Measurements from ENCODE around the gene TMEM175. TPM values are rescaled to one million over a fixed set of nuclear protein-coding genes. Genes with fewer than 3 reads are reported as not detected.

The TMEM175 gene
- polyA plus RNA-seq, 3 donors = 22.3 to 26.6 (median 25.3) TPM

DNA sequence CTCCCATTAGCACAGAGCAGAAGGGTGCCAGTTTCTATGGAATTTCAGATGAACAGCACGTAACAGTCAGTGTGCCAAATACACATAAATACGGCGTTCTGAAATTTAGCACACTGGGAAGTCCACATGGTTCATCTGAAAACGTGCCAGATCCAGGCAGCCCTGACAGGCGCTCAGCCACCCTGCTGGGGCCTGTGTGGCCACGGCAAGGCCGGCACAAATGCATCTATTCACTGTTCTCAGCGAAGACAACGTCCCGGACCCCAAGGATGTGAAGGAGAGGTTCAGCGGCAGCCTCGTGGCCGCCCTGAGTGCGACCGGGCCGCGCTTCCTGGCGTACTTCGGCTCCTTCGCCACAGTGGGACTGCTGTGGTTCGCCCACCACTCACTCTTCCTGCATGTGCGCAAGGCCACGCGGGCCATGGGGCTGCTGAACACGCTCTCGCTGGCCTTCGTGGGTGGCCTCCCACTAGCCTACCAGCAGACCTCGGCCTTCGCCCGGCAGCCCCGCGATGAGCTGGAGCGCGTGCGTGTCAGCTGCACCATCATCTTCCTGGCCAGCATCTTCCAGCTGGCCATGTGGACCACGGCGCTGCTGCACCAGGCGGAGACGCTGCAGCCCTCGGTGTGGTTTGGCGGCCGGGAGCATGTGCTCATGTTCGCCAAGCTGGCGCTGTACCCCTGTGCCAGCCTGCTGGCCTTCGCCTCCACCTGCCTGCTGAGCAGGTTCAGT lies 25.5 kb downstream of the TMEM175 start:
- no peak for DNase-seq

DNA sequence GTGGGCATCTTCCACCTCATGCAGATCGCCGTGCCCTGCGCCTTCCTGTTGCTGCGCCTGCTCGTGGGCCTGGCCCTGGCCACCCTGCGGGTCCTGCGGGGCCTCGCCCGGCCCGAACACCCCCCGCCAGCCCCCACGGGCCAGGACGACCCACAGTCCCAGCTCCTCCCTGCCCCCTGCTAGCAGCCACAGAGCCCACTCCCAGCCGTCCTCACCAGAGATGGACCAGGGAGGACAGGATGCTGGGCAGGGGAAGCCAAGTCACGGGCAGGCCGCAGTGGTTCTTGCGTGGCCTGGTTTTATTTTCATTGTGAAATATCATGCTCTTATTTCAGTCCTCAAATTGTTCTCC lies 26.0 kb downstream of the TMEM175 start:
- DNase-seq = no peak

DNA sequence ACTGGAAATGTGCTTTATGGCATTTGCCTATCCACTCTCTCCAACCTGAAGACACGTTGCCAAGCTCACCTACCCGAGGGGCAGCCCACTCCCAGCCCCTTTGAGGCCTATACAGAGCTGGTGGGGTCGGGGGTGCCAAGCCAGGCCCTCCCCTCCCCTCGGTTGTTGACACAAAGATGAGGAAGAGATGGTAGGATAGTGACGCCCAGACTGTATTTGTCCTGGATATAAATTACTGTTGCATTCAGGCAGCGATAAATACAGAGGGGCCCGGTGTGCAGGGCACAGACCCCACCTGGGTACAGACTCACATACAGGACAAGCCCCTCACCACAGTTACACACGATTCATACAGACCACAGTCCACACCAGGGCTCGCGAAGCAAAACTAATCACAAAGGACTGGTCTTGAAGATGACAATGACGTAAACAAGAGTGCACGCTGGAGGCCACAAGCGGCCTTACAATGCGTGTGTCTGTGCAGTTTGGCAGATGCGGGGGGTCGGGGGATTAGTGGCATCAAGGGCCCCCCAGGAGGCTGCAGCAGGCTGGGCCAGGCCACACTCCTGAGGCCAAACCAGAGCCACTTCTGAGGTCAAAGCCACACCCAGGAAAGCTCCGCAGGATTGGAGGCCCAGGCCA lies 26.6 kb downstream of the TMEM175 start:
- no peak for DNase-seq

DNA sequence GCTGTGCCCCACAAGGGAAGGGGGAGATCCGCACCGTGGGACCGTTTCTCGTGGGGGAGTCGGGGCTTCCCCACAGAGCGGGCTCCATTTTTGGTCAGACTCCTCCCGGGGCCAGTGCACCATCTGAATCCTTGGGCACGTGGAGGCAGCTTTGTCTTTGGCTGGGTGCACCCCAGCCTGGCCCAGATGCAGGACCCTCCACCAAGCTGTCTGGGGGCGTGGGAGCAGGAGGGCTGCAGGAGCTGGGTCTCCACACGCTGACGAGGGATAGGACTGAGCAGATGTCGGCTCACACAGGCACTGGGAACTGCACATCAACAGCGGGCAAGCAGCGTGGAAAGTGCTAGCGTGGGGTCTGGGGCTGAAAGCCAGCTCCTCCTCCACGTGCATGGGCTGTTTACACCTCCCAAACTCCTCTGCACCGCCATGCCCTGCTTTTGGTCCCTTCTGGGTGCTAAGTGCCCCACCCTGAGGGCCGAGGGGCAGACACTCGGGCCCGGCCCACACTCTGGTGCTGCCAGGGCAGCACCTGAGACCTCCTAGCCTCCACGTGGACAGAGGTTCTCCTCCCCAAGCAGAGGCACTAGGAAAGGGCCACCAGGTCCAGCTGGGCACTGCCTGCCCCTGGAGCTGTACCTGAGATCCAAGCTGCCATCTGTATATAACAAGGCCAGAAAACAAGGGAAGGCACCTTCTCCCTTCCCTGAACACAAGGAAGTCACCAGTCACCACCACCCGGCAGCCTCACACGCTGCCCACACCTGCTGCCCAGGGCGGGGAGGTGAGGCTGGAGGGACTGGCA lies 27.3 kb downstream of the TMEM175 start:
- no peak for DNase-seq

DNA sequence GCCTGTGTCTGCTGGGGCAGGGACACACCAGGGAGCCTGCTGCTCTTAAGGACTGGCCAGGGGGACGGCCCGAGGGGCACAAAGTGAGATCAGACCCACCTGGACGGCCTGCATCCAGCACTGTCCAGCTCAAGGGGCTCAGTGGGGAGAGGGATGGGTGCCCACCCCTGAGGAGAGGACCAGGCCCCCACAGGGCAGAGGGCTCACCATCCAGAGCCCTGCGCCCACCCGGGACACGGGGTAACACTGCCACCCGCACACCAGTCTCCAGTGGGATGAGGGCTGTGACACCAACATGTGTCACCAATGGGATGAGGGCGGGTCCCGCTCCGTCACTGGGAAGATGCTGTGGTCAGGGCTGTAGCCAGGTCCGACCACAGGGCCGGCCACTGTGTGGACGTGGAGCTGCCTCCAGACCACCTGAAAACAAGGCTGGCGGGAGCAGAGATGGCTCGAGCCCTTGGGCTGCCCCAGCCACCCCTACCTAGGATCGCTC lies 27.9 kb downstream of the TMEM175 start:
- DNase-seq = no peak

DNA sequence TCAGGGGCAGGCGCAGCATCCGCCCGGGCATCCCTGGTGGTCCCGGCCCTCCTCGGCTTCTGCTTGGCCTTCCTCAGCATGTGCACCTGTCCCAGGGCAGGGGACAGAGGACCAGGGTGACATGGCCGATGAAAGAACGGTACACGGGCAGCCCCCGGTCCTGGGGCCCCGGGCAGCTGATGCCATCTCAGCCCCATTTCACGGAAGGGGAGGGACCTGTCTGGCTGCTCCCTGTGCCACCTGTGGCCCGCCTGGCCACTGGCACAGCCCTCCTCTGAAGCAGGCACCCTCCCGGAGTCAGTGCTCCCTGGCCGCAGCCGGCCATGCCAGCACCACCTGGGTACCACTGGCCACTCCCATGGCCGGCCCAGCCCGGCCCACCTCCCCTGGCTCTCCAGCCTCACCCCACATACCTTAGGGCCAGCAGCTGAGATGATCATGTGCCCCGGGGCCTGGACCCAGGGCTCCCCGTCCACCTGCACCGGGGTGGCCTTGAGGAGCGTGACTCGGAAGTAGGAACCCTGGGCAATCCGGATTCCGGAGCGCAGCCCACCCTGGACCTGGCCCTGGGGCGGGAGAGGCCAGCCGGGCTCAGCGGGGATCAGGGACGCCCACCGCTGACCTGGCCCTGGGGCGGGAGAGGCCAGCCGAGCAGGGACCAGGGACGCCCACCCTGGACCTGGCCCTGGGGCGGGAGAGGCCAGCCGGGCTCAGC lies 28.5 kb downstream of the TMEM175 start:
- no peak for DNase-seq

DNA sequence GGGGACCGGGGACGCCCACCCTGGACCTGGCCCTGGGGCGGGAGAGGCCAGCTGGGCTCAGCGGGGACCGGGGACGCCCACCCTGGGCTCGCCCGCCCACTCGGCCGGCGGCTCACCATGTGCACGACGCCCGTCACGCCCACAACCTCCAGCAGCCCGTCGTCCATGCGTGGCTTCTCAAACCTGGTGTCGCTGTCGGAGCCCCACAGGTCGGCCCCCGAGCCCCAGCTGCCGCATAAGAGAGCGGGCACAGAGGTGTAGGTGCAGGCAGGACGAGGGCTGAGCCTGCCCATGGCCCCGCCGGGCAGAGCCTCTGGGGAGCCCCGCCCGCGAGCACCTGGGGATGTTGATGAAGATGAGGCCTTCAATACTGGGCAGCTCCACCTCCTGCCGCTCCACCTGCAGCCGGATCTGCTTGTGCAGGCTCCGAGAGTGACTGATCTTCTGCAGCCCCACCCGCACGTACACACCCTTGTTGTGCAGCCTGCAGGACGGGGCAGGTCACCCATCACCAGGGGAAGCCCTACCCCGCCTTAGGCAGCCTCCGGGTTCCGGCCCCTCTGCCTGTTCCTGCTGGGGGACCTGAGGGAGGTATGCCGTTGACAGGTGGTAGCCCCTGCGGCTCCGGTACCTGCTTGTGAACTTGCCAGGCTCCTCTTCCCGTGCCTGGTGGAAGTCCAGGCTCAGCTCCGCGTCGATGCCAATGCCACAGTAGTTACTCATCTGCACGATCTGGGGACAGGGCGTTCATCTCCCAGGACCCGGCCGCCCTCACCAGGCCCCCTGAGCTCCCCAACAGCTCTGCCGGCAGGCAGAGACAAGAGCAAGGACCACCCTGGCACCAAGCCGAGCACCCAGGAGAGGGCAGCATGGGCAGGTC lies 29.3 kb downstream of the TMEM175 start:
- no peak for DNase-seq

DNA sequence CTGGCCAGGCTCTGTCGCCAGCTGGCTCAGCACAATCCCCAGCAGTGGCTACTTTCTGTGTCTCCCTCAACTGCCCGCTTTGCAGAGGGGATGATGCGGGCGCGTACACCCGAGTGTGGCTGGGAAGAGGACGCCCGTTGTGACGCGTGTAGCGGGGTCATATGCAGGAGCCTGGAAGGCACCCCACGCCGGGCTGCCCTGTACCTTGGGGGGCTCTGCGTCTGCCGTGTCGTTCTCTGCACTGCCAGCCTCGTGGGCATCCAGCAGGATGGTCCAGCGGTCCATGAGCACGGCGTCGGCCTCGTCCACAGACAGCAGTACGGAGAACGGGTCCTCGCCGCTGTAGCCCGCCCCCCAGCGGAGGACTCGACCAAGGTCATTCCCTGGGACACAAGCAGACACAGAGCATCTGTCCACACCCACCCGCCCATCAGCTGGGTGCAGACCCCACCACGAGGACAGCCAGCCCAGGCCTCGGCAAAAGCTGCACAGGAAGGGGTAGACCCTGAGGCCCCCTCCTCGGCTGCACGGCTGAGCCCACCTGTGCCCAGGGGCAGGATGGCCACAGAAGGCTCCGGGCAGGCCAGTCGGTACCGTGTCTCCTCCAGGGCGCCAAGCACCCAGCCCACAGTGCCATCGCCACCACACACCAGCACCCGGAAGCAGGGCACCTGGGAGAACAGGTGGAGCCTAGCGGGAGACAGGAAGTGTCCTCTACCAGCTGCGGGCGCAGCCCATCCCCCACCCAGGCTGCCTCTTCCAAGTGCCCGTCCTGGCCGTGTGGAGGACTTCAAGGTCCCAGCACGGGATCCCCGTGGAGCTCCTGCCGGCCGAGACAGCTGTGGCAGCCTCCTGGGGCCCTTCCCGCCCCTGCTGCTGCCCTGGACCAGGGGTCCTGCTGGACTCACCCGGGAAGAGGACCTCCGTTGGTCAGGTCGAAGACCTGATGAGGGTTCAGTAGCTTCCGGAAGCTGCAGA lies 30.3 kb downstream of the TMEM175 start:
- DNase-seq = no peak

DNA sequence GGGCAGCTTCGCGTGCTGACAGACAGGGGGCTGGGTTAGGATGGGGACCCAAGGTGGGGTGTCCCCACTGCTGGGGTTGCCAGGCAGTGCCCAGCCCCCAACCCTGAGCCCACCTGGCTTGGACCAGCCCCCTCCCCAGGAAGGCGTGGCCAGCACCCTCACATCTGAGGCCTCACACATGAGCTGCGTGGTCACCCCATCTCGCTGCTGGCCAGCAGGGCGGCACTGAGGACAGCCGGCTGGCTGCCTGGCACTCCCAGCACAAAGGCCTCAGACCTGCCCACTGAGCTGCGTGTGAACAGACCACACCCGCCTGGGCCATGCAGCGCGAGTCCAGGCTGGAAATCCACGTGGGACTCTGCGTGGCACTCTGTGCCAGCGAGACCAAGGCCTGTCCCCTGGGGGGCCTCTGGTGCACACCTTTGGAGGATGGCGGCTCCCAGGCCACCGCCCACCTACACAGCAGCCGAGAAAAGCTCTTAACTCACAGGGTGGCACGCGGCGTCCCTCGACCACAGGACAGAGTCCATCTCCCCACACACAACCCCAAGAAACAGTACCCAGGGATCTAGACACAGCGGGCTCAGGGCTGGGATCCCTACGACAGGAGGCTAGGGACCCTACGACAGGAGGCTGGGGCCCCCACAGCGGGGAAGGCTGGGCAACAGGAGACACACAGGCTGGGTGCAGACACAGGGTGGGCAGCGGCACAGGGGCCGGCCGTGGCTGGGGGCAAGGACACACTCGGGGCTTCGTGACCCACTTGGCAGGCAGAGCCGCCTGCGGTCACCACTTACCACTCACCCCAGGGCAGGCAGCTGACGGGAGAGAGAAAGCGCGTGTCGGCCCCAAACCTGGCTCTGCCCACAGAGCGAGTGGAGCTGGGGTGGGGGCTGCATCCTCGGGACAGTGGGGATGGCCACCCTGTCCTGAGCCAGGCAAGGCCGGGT lies 31.3 kb downstream of the TMEM175 start:
- no peak for DNase-seq

DNA sequence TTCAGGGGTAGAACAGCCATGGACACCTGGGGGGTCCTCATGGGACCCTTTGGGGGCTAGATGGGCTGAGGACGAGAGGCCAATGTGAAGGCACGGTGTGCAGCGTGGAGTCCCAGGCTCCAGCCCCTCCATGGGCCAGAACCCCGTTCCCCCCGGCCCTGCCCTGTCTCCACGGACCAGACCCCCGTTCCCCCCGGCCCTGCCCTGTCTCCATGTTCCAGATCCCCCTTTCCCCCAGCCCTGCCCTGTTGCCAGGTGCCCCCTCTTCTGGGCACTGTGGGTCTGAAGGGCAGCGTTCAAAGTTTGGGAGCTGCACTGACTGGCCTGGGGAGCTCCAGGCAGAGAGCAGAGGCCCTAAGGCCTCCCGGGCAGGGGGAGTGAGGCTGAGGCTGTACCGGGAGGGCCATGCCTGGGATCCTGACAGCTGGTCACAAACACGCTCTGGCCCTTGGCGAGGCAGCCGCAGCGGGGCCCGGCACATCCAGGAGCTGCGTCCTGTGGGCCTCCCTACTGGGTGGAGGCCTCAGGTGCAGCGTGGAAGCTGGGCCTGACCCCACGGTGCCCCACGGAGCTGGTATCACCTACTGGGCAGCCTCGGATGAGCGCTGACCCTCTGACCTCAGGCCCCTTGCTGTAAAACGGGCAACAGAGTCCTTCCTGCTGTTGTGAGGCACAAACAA lies 32.2 kb downstream of the TMEM175 start:
- DNase-seq = no peak

DNA sequence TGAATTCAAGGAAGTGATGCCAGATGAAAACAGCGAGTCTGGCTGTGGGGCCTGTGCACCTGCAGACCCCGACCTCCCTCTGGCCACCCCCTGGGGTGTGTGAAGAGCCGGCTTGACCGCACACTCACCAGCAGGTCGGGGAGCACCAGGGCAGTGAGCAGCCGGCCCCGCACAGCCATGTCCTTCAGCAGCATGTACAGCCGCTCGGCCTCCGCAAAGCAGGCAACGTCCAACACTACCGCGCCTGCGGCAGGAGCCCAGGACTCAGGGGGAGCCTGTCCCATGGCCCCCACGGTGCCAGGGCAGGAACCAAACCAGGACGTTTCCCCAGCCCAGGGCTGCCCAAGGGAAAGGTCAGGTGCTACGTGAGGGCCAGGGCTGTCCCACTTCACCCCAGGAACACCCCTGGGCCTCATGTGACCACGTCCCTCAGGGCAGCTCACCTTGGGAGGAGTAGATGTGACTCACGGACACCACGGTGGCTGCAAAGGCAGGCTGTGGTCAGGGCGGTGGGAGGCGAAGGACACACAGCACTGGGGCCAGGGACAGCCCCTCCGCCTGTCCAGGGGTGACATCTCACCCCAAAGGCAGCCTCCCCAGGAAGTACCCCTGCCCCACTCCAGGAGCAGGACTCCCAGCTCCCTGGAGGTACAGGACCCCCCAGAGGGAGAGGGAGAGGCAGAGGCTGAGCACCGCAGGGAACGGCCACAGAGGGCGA lies 32.9 kb downstream of the TMEM175 start:
- DNase-seq = no peak

DNA sequence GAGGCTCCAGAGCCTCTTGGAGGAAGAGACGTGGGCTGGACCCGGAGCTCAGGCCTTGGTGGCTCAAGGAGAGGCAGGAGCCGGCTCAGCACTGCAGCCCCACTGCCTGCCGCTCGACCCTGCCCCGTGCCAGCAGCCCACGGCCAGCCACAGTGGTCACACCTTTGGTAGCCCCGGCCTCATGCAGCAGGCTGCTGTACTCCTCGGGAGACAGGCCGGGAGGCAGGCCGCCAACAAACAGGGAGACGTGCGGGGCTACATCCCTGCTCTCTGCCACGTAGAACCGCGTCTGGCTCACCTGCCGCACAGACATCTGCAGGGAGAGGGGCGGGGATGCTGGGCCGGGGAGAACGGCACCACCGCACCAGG lies 33.5 kb downstream of the TMEM175 start:
- no peak for DNase-seq

DNA sequence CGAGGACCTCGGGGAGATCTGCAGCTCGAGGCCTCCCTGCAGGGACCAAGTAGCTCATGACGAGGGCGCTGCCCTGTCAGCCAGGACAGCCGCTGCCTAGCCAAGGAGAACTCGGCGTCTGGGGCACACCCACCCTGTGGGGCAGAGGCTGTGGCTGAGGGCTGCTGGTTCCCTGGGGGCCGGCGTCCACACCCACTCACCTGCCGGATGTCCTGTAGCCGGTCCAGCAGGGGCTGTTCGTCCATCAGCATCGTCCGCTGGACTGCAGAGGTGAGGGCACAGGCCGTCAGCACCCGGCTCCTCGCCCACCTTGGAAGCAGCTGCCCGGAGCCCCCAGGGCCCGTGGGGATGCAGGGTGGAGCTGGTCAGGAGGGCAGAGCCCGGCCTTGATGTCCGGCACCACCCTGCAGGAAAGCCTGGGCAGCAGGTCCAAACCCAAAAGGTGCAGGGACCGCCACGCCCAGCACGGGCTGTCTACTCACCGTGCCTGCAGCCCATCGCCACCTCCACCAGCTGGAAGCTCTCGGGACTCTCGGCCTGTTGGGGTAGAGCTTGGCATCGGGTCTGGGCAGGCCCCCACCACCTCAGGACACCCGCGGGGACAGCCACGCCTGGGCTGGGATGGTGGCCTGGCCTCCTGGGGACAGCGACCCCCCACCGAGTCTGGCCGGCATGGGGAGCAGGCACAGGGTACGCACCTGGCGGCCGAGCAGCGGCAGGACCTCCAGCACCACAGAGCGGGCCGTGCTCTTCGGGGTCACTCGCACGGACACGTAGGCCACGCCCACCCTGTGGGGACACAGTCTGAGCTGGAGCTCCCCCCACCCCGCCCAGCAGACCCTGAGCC lies 34.2 kb downstream of the TMEM175 start:
- no peak for DNase-seq

DNA sequence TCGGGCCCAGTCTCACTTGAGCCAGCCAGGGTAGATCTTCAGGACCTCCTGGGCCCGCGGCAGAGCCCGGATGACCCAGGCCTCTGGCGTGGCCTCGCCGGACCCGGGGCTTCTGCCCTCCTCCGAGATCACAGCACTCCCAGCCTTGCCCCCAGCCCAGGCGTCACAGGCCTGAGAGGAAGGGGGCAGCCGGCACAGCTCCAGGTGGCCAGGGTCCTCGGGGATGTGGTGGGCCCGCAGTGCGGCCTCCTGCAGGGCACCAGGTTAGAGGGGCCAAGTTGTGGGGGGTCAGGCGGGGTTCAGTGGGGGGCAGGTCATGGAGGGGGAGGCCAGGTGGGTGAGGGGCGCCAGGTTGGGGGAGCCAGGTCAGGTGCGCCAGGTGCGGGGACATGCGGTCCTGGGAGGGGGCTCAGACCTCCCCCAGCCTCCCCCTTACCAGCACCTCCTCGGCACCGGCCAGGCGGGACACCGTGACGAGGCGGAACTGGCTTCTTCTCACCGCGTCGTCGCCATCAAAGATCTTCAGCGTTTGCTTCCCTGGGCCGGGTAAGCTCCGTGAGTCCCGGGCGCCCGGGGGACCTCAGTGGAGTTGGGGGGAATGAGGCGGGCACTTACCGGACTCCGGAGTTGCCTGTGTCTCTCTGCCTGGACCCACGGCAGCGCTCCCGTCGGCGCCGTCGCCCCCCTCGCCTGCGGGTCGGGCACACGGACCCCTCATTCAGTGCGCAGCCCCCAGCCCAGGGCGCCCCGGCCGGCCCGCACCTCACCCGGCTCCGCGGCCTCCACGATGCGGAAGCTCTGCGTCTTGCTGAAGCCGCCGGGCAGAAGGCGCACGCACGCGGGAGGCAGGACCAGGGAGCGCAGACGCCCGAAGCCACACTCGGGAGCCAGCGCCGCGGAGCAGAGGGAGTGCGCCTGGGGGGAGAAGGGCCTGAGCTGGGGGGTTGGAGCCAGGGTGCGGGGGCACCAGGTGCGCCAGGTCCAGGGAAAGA lies 35.1 kb downstream of the TMEM175 start:
- DNase-seq = no peak

DNA sequence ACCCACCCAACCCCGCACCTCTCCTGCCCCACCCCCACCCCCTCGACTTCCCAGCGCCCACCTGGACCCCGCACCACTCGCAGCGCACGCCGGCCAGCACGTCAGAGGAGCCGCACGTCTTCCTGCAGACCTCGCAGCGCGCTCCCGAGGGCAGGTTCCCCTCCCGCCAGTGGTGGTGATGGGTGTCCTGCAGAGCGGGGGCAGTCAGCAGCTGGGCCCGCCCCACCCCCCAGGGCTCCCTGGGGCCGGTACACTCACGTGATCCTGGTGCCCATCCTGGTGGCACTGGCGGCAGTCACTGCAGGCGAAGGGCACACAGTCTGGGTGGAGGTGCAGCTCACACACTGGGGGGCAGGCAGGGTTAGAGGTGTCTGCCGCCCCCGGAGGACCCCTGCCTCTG lies 36.0 kb downstream of the TMEM175 start:
- DNase-seq = no peak
